Parietal lobe (tissue), 2 donors: Measurements from ENCODE around the gene TRIM52. TPM values are rescaled to one million over a fixed set of nuclear protein-coding genes. Genes with fewer than 3 reads are reported as not detected.

ENCODE experiments used
- small RNA-seq: library from RNA; depleted of rRNA; stranded (forward); fragments of <200 nt; gene quantifications from one replicate; pipeline ENCODE3, GENCODE V24; 2014; ENCODE audit warnings: low replicate concordance
- total RNA-seq: library from RNA; depleted of rRNA; stranded (reverse); fragments of >200 nt; gene quantifications from one replicate; pipeline ENCODE4 v1.2.3, GENCODE V29; 2014

The TRIM52 gene
- 21.9 TPM for total RNA-seq

GRCh38 chr5:181260720-181261319 is at the start of gene TRIM52:
TRIM52 (minus strand) TSS chr5:181261143; CDS start chr5:181260813, 330 bp downstream.

GRCh38 chr5:181243564-181244343 is 17.2 kb downstream of the TRIM52 start, which contains the start of gene RACK1:
RACK1 (minus strand) TSS chr5:181243906; CDS start chr5:181243800, 106 bp downstream.

GRCh38 chr5:181223058-181223728 is 37.8 kb downstream of the TRIM52 start, which contains the start of gene TRIM41:
TRIM41 (plus strand) TSS chr5:181223281; CDS start chr5:181224000, 719 bp downstream.

Small RNA genes within 50 kb of the gene (small RNA-seq; reads per million reads assigned to genes)
- not detected for gene MIR4638
- not detected for gene RNU6-705P
- gene SNORD95: not detected
- not detected for gene SNORD96A

Other genes with a start within 250 kb of the TRIM52 start
- gene BTNL9, start 220.9 kb downstream of the TRIM52 start, total RNA-seq: 5.6 TPM
- not detected for gene OR2V1, start 130.0 kb downstream of the TRIM52 start, total RNA-seq
- not detected for gene OR2V2, start 113.6 kb downstream of the TRIM52 start, total RNA-seq
- gene TRIM7, start 55.9 kb downstream of the TRIM52 start, total RNA-seq: 2.5 TPM
- 13.5 TPM for gene TRIM41, start 37.9 kb downstream of the TRIM52 start, total RNA-seq
- gene RACK1, start 17.2 kb downstream of the TRIM52 start, total RNA-seq: 2,435 TPM
- gene OR4F3, start 106.1 kb upstream of the TRIM52 start, total RNA-seq: not detected